IPS DF 6.9 (cell line): ENCODE measurements around the gene TAF10.

Experiments
- DNase-seq: peaks from one replicate; pipeline ENCODE4 v3.0.0-alpha.2; 2013; ENCODE audit warnings: low read depth, low spot score
- H3K27ac ChIP-seq: one replicate; pipeline ENCODE4 v1.5.1; 2013; ENCODE audit warnings: low read length, control low read depth
- H3K27me3 ChIP-seq: 2 replicates; pipeline ENCODE4 v1.6.1; 2013; ENCODE audit warnings: mild to moderate bottlenecking, low read length; ENCODE audit not compliant: control insufficient read depth, insufficient read depth
- H3K36me3 ChIP-seq: 2 replicates; pipeline ENCODE4 v1.6.1; 2013; ENCODE audit warnings: low read length; ENCODE audit not compliant: control insufficient read depth, insufficient read depth
- H3K4me1 ChIP-seq: 2 replicates; pipeline ENCODE4 v1.6.1; 2013; ENCODE audit warnings: low read length; ENCODE audit not compliant: control insufficient read depth, insufficient read depth
- H3K4me3 ChIP-seq: 2 replicates; pipeline ENCODE4 v1.5.1; 2013; ENCODE audit warnings: mild to moderate bottlenecking, low read length
- H3K9me3 ChIP-seq: 2 replicates; pipeline ENCODE4 v1.6.1; 2013; ENCODE audit warnings: low read length, inconsistent platforms; ENCODE audit not compliant: control insufficient read depth, insufficient read depth
- WGBS: extraction: QIAGEN DNeasy Blood & Tissue Kit; methylation state at CpG from one replicate; pipeline ENCODE4 v1.1.7; 2013; ENCODE audit warnings: mixed read lengths, missing lambda C conversion rate; ENCODE audit not compliant: insufficient read length, insufficient coverage; 5-methylcytosine and 5-hydroxymethylcytosine counted together

TAF10 gene

DNA sequence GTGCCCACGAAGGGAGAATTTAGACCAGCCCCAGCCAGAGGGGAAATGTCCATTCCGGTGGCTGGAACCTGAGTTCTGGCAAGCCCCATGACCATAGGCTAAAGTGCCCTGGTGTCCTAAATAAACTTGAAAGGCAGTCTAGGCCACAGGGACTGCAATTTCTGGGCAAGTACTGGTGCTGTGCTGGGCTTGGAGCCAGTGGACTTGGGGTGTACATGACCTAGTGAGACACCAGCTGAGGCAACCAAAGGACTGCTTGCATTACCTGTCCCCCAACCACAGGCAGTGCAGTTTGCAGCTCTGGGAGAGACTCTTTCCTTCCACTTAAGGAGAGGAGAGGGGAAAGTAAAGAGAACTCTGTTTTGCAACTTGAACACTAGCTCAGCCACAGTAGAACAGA, 32.3 kb downstream of the TAF10 start:
- H3K9me3 ChIP-seq, result no peaks in the 10 kb centered on the region
- H3K4me1 ChIP-seq, result no peaks in the 10 kb centered on the region
- H3K27ac ChIP-seq, result no peak overlapping the region
- no peaks in the 10 kb centered on the region for H3K36me3 ChIP-seq
- H3K27me3 ChIP-seq, result no peaks in the 10 kb centered on the region
- no peak for DNase-seq
- no CpG with 5 or more reads among the region's 2 CpGs for WGBS
- no peak overlapping the region for H3K4me3 ChIP-seq

DNA sequence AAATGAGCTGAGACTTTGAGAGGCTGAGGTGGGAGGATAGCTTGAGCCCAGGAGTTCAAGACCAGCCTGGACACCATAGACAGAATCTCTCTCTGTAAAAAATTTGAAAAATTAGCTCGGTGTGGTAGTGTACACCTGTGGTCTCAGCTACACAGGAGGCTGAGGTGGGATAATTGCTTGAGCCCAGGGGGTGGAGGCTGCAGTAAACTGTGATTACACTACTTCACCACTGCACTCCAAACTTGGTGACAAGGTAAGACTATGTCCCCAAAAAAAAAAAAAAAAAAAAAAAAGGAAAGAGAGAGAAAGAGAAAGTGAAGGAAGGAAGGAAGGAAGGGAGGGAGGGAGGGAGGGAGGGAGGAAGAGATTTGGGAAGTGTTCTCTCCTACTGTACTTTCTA, 33.9 kb downstream of the TAF10 start:
- no peak overlapping the region for H3K27ac ChIP-seq
- H3K27me3 ChIP-seq, result no peaks in the 10 kb centered on the region
- H3K4me3 ChIP-seq, result no peak overlapping the region
- WGBS, result no CpG with 5 or more reads among the region's 1 CpG
- H3K4me1 ChIP-seq, result no peaks in the 10 kb centered on the region
- H3K9me3 ChIP-seq, result no peaks in the 10 kb centered on the region
- H3K36me3 ChIP-seq, result no peaks in the 10 kb centered on the region
- DNase-seq, result no peak

DNA sequence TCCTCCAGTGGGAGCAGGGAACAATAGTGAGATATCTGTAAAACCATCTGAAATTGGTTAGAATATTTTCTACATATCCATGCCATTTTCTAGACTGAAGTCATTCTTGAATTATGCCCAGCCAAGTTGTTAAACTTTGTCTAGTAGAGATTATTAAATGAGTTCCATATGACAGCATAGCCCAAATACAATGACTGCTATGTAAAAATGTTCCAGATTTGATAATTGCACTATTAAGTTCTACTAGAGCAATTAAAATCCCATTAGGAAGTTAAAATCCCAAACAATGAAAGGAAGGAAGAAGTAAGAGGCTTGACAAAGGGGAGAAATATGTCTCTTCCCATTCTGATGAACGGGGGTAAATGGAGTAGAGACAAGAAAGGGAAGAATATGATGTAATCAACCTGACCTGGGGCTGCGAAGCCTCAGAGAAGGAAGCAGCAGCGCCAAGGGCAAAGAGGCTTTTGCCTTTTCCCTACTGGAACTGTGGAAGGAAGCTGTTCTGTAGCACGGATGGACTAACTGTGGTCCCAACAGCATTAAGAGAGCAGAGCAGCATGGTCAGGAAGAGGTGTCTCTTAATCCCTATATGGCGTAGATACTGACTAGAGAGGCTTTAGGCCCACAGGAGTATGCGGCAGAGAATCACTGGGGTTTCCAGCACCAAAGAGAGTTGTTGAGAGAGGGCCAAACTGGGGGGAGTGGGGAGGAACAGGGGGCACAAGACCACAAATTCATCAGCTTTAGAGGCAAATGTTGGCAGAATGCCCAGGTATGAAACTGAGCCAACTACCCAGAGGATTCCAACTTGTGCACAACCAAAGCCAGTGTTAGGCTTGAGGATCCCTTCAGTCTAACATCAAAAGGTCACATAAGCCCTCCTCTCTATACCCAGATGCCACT, 35.3 kb downstream of the TAF10 start:
- no peak overlapping the region for H3K4me3 ChIP-seq
- no peaks in the 10 kb centered on the region for H3K4me1 ChIP-seq
- WGBS, result no CpG with 5 or more reads among the region's 6 CpGs
- H3K9me3 ChIP-seq, result no peaks in the 10 kb centered on the region
- H3K27ac ChIP-seq, result no peak overlapping the region
- H3K27me3 ChIP-seq, result no peaks in the 10 kb centered on the region
- no peaks in the 10 kb centered on the region for H3K36me3 ChIP-seq
- DNase-seq, result no peak

DNA sequence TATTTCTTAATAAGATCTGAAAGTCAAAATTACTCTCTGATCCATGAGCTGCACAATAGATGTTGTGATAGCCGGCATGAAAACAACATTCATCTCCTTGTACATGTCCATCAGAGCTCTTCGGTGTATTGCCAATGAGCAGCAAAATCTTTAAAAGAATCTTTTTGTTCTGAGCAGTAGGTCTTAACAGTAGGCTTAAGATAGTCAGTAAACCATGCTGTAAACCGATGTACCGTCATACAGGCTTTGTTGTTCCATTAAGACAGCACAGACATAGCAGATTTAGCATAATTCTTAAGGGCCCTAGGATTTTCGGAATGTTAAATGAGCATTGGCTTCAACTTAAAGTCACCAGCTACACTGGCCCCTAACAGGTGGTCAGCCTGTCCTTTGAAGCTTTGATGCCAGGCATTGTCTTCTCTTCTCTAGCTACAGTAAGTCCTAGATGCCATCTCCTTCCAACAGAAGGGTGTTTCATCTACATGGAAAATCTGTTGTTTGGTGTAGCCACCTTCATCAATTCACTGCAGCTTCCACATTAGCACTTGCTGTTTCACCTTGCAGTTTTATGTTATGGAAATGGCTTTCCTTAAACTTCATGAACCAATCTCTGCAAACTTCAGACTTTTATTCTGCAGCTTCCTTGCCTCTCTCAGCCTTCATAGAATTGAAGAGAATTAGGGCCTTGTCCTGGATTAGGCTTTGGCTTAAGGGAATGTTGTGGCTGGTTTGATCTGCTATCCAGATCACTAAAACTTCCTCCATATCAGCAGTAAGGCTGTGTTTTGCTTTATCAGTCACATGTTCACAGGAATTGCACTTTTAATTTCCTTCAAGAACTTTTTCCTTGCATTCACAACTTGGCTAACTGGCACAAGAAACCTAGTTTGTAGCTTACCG, 37.0 kb downstream of the TAF10 start:
- H3K36me3 ChIP-seq, result no peaks in the 10 kb centered on the region
- H3K4me1 ChIP-seq, result no peaks in the 10 kb centered on the region
- H3K9me3 ChIP-seq, result no peaks in the 10 kb centered on the region
- no peaks in the 10 kb centered on the region for H3K27me3 ChIP-seq
- H3K27ac ChIP-seq, result no peak overlapping the region
- no CpG with 5 or more reads among the region's 6 CpGs for WGBS
- DNase-seq, result no peak
- H3K4me3 ChIP-seq, result no peak overlapping the region

DNA sequence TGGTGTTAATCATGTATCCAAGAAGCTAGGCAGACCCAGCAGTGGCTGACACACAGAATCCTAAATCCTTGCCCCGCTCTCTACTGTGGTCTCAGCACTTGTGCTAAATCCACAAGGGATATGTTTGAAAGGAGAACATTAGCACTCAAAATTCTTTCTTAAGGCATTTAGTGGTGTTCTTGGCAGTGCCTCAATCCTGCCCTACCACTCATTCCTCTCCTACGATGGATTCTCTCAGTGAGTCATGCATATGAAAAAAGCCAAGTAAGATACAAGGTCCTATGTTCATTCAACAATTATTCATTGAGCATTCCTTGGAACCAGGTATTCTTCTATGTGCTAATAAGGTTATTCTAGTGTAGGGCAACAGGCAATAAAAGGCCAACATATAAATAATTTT, 39.8 kb downstream of the TAF10 start:
- no peaks in the 10 kb centered on the region for H3K36me3 ChIP-seq
- H3K4me1 ChIP-seq, result no peaks in the 10 kb centered on the region
- no peaks in the 10 kb centered on the region for H3K27me3 ChIP-seq
- DNase-seq, result no peak
- WGBS, result no CpG with 5 or more reads among the region's 2 CpGs
- no peak overlapping the region for H3K4me3 ChIP-seq
- no peaks in the 10 kb centered on the region for H3K9me3 ChIP-seq
- no peak overlapping the region for H3K27ac ChIP-seq

DNA sequence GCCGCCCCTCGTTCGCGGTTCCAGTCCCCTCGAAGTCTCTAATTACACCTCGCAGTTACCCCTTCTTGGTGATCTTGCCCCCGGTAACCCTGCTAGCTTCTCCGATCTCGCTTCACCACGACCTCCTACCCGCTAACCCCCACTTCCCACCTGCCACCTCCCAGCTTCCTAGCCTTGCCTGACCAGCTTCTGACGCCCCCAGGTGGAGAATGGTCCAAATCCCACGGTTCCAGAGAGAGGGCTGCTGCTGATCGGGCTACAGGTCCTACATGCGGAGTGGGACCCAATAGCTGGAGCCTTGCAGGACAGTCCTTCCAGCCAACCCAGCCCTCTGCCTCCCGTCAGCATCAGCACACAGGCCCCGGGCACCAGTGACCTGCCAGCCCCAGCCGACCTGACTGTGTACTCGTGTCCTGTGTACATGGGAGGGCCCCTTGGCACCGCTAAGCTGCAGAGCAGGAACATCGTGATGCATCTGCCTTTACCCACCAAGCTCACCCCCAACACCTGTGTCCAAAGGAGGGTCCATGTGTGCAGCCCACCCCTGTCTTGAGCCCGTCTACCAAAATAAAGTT, 40.5 kb downstream of the TAF10 start:
- Histone ChIP-seq H3K36me3 (no peaks in the 10 kb centered on the region), H3K27ac (no peak overlapping the region), H3K9me3 (no peaks in the 10 kb centered on the region), H3K27me3 (no peaks in the 10 kb centered on the region), H3K4me1 (no peaks in the 10 kb centered on the region), H3K4me3 (no peak overlapping the region)
- no peak for DNase-seq
- 100% methylated on average over 5 of the region's 22 CpGs for whole genome bisulfite sequencing

DNA sequence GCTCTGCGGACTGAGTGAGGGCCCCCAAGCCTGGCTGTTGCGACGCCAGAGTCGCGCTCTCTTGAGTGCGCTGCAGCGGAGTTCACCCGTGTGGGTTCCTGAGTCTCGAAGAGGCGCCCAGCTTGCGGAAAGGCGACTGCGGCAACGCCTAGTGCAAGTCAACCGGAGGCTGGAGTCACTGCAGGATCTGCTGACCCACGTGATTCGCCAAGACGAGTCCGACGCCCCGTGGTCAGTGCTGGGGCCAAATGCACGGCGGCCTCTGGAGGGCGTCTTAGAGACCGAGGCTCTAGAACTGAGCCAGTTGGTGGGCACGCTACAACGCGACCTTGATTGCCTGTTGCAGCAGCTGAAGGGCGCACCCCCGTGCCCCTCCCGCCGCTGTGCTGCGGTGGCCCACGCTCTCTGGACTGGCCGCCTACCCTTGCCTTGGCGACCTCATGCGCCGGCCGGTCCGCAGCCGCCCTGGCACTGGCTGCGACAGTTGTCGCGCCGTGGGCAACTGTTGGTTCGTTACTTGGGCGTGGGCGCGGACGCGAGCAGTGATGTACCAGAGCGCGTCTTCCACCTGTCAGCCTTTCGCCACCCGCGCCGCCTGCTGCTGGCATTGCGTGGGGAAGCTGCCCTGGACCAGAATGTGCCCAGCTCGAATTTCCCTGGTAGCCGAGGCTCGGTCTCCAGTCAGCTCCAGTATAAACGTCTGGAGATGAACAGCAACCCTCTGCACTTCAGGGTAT, 41.2 kb downstream of the TAF10 start:
- no CpG with 5 or more reads among the region's 62 CpGs for WGBS

DNA sequence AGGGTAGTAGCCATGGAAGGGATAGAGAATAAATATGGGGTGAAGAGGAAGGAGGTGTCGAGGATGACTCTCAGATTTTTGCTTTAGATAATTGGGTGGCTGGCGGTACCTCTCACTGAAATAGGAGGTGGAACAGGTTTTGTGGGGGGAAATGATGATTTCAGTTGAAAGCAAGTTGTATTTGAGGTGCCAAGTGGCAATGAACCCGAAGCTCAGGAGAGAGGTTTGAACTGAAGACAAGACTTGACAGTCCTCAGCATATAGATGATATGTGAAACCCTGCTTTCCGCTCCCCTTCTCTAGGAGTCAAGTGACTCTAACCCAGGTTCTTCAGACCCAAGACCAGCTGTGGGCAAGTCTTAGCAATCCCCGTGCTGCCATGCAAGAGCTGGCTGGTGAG, 42.3 kb downstream of the TAF10 start:
- Histone ChIP-seq H3K36me3 (no peaks in the 10 kb centered on the region), H3K9me3 (no peaks in the 10 kb centered on the region), H3K4me1 (no peaks in the 10 kb centered on the region), H3K4me3 (no peak overlapping the region), H3K27ac (no peak overlapping the region), H3K27me3 (no peaks in the 10 kb centered on the region)
- WGBS, result 100% methylated on average over 1 of the region's 5 CpGs
- no peak for DNase-seq

More for the DNA sequence above, 41.2 kb downstream of the TAF10 start:
- no peak for DNase-seq
- no peaks in the 10 kb centered on the region for H3K9me3 ChIP-seq
- H3K36me3 ChIP-seq, result no peaks in the 10 kb centered on the region
- H3K4me1 ChIP-seq, result no peaks in the 10 kb centered on the region
- H3K27ac ChIP-seq, result no peak overlapping the region
- no peaks in the 10 kb centered on the region for H3K27me3 ChIP-seq
- no peak overlapping the region for H3K4me3 ChIP-seq

DNA sequence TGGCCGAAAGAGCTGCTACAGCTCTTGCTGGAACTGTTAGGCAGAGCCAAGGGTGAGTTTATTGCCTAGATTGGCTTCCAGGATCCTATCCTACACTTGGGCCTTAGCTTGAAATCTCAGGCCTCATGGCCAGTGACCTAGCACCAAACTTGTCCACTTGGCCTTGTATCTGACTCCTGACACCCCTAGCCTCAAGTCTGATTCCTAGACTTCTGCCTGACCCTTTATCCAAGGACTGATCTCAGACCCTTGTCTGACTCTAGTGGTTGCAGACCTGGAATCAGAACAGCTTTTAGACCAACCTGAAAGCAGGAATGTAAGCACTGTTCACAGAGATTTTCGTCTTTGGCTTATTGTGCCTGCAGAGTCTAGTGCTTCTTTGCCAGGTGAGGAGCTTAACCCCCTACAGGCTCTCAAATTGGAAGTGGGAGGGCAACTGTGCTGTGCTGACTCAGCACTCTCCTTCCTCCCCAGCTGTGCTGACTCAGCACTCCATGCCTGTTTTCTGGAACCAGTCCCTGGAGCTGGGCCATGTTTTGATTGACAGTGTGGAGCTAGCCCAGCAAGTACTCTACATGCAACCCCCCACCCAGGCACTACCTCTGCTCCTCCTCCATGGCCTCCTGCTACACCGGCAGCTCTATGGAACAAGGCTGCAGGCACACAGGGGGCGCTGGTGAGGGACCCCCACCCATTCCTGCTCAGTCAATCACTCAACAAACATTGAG, 43.7 kb downstream of the TAF10 start:
- Histone ChIP-seq H3K4me1 (no peaks in the 10 kb centered on the region), H3K4me3 (no peak overlapping the region), H3K36me3 (no peaks in the 10 kb centered on the region), H3K27ac (no peak overlapping the region), H3K27me3 (no peaks in the 10 kb centered on the region), H3K9me3 (no peaks in the 10 kb centered on the region)
- DNase-seq, result no peak
- WGBS, result no CpG with 5 or more reads among the region's 4 CpGs
